DND-41 (cell line): ENCODE results near the gene IRF6.

Source experiments
- ATAC-seq: fragments of 200-7000 bp; cut with Tn5 transposase; 3 replicates; pipeline ENCODE4 v1.9.1; 2021; ENCODE audit warnings: low read depth; ENCODE audit not compliant: insufficient read depth
- DNase-seq: peaks from one replicate; pipeline ENCODE4 v3.0.0-alpha.2; 2020
- H2AFZ ChIP-seq: 2 replicates; pipeline ENCODE4 v1.6.0; 2012; ENCODE audit warnings: low read depth, low read length
- H3K27ac ChIP-seq: 2 replicates; pipeline ENCODE4 v1.5.1; 2012; ENCODE audit warnings: low read length, inconsistent platforms
- H3K27me3 ChIP-seq: fragments of 200-600 bp; sonication (generic); 2 replicates; pipeline ENCODE4 v1.6.0; 2012; ENCODE audit warnings: low read length, mild to moderate bottlenecking, inconsistent platforms; ENCODE audit not compliant: insufficient read depth, poor library complexity
- H3K36me3 ChIP-seq: 2 replicates; pipeline ENCODE4 v1.5.1; 2012; ENCODE audit warnings: low read length, inconsistent platforms; ENCODE audit not compliant: insufficient read depth
- H3K4me1 ChIP-seq: 2 replicates; pipeline ENCODE4 v1.5.1; 2012; ENCODE audit warnings: mild to moderate bottlenecking, low read length; ENCODE audit not compliant: insufficient read depth
- H3K4me2 ChIP-seq: 2 replicates; pipeline ENCODE4 v1.6.0; 2012; ENCODE audit warnings: mild to moderate bottlenecking, moderate library complexity, low read length, inconsistent platforms; ENCODE audit not compliant: insufficient read depth
- H3K4me3 ChIP-seq, 2 experiments: fragments of 200-600 bp in 1 of 2; shearing (Covaris generic) in 1 of 2; 2 replicates each; pipeline ENCODE4 v1.5.1; 2012 to 2016; ENCODE audit warnings: inconsistent platforms in 2 of 2, low read length in 2 of 2, mild to moderate bottlenecking in 2 of 2, low read depth in 1 of 2, moderate library complexity in 1 of 2
- H3K79me2 ChIP-seq: 2 replicates; pipeline ENCODE4 v1.6.0; 2012; ENCODE audit warnings: low read length, inconsistent platforms; ENCODE audit not compliant: insufficient read depth
- H3K9ac ChIP-seq: 2 replicates; pipeline ENCODE4 v1.6.0; 2012; ENCODE audit warnings: low read depth, mild to moderate bottlenecking, inconsistent platforms, low read length, moderate library complexity
- H3K9me3 ChIP-seq: 2 replicates; pipeline ENCODE4 v1.5.1; 2012; ENCODE audit warnings: low read length, moderate library complexity, mild to moderate bottlenecking, inconsistent platforms; ENCODE audit not compliant: insufficient read depth, severe bottlenecking
- H4K20me1 ChIP-seq: 2 replicates; pipeline ENCODE4 v1.6.0; 2012; ENCODE audit warnings: low read length; ENCODE audit not compliant: insufficient read depth
- CTCF ChIP-seq: IDR thresholded peaks from 2 replicates; pipeline ENCODE4 v1.5.1; 2012; ENCODE audit warnings: borderline replicate concordance, low read length, moderate library complexity, mild to moderate bottlenecking; ENCODE audit not compliant: poor library complexity, severe bottlenecking; ENCODE audit errors: extremely low read depth
- EZH2 ChIP-seq: IDR thresholded peaks from 3 replicates; pipeline ENCODE4 v1.6.1; 2012; ENCODE audit warnings: borderline replicate concordance, low read depth, mild to moderate bottlenecking, moderate library complexity, low read length, inconsistent platforms; ENCODE audit not compliant: severe bottlenecking

IRF6 gene

GRCh38 chr1:209815490-209815889 lies 9.5 kb upstream of the IRF6 start:
- H3K4me2 ChIP-seq = no peak overlapping the region
- H3K9ac ChIP-seq = no peak overlapping the region
- H4K20me1 ChIP-seq = no peaks in the 10 kb centered on the region
- DNase-seq = no peak
- H2AFZ ChIP-seq = no peak overlapping the region
- no peak overlapping the region for H3K27ac ChIP-seq
- no peak overlapping the region for H3K4me3 ChIP-seq
- no peaks in the 10 kb centered on the region for H3K79me2 ChIP-seq
- H3K36me3 ChIP-seq = no peaks in the 10 kb centered on the region
- no peaks in the 10 kb centered on the region for H3K9me3 ChIP-seq
- H3K27me3 ChIP-seq = peaks cover 7% of the 10 kb centered on the region
- no peak for ATAC-seq
- no peaks in the 10 kb centered on the region for H3K4me1 ChIP-seq
- TF ChIP-seq CTCF = no peak
- no peak for TF ChIP-seq EZH2

DNA sequence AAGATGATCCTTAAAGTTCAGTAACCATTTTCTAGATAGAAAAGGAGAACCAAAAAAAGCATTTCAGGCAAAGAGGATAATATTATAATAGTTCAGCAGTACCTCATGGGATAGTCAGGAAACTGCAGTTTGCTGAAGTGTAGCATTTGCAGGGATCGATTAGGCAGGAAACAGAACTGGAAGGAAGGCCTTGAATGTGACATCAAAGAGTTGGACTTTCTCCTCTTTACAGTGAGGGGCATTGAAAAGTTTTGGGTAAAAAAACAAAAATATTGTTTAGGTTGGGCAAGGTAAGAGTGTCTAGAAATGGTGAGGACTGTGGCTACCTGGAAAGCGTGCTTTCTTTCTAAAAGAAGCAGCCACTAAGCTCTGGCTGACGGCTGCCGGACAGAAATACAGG lies 8.0 kb upstream of the IRF6 start:
- TF ChIP-seq CTCF = no peak
- no peak for TF ChIP-seq EZH2
- Histone ChIP-seq H3K27ac (no peak overlapping the region), H3K4me2 (no peak overlapping the region), H2AFZ (no peak overlapping the region), H3K9ac (no peak overlapping the region), H3K4me1 (no peaks in the 10 kb centered on the region), H4K20me1 (no peaks in the 10 kb centered on the region), H3K27me3 (peaks cover 7% of the 10 kb centered on the region), H3K36me3 (no peaks in the 10 kb centered on the region), H3K4me3 (no peak overlapping the region), H3K79me2 (no peaks in the 10 kb centered on the region), H3K9me3 (no peaks in the 10 kb centered on the region)
- no peak for ATAC-seq
- DNase-seq = no peak

DNA sequence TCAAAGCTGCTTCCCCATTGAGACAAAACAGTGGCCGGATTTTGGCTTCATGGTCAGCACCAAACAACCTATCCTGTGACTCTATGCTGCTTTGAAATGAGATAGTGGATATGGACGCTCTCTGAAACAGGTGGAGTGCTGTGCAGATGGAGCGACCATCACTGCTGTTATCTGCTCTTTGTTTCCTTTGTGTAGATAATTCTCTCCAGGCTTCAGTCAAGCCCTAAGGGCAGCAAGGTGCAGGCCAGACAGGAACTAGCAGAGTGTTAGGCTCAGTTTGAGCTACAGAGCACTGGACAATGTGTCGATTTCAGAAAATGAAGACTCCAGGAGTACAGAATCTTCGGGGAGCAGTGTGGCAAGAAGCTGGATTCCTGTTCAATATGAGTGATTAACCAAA lies 4.8 kb upstream of the IRF6 start:
- Histone ChIP-seq H4K20me1 (no peaks in the 10 kb centered on the region), H3K4me2 (no peak overlapping the region), H3K27ac (no peak overlapping the region), H2AFZ (no peak overlapping the region), H3K9me3 (no peaks in the 10 kb centered on the region), H3K4me1 (no peaks in the 10 kb centered on the region), H3K9ac (no peak overlapping the region), H3K79me2 (no peaks in the 10 kb centered on the region), H3K36me3 (no peaks in the 10 kb centered on the region), H3K4me3 (no peak overlapping the region), H3K27me3 (peaks cover 3% of the 10 kb centered on the region)
- TF ChIP-seq CTCF (no peak), EZH2 (no peak)
- DNase-seq (no peak), ATAC-seq (no peak)

GRCh38 chr1:209809611-209810010 lies 3.7 kb upstream of the IRF6 start:
- no peak for DNase-seq
- peaks cover under 1% of the 10 kb centered on the region for H3K27me3 ChIP-seq
- H4K20me1 ChIP-seq = no peaks in the 10 kb centered on the region
- H3K9ac ChIP-seq = no peak overlapping the region
- H3K4me3 ChIP-seq = no peak overlapping the region
- TF ChIP-seq EZH2 = no peak
- H3K36me3 ChIP-seq = no peaks in the 10 kb centered on the region
- no peaks in the 10 kb centered on the region for H3K4me1 ChIP-seq
- H3K79me2 ChIP-seq = no peaks in the 10 kb centered on the region
- no peak overlapping the region for H3K27ac ChIP-seq
- H3K4me2 ChIP-seq = no peak overlapping the region
- H3K9me3 ChIP-seq = no peaks in the 10 kb centered on the region
- no peak for ATAC-seq
- H2AFZ ChIP-seq = no peak overlapping the region
